Nephron progenitor cell (in vitro differentiated cells): ENCODE results near the gene LRRC45.

Experiments used
- DNase-seq: peaks from one replicate; pipeline ENCODE4 v3.0.0; 2021
- H3K27ac Mint-ChIP-seq: 2 replicates; pipeline ENCODE4 v1.8.0; 2021; ENCODE audit warnings: mild to moderate bottlenecking, moderate library complexity, mixed read lengths
- H3K27me3 Mint-ChIP-seq: 2 replicates; pipeline ENCODE4 v1.8.0; 2021; ENCODE audit warnings: mild to moderate bottlenecking, low read depth, mixed read lengths; ENCODE audit not compliant: poor library complexity
- H3K36me3 Mint-ChIP-seq: 2 replicates; pipeline ENCODE4 v1.8.0; 2021; ENCODE audit warnings: low read depth, mixed read lengths
- H3K4me1 Mint-ChIP-seq: 2 replicates; pipeline ENCODE4 v1.8.0; 2021; ENCODE audit warnings: mixed read lengths
- H3K4me3 Mint-ChIP-seq: 2 replicates; pipeline ENCODE4 v1.8.0; 2021; ENCODE audit warnings: mild to moderate bottlenecking, moderate library complexity, mixed read lengths
- H3K9me3 Mint-ChIP-seq: 2 replicates; pipeline ENCODE4 v1.8.0; 2021; ENCODE audit warnings: mild to moderate bottlenecking, moderate library complexity, mixed read lengths
- CTCF ChIP-seq: fragments of 200-600 bp; sonication (generic); IDR thresholded peaks from 2 replicates; pipeline ENCODE4 v1.5.0; 2021; ENCODE audit warnings: antibody characterized with exemption

Gene LRRC45

DNA sequence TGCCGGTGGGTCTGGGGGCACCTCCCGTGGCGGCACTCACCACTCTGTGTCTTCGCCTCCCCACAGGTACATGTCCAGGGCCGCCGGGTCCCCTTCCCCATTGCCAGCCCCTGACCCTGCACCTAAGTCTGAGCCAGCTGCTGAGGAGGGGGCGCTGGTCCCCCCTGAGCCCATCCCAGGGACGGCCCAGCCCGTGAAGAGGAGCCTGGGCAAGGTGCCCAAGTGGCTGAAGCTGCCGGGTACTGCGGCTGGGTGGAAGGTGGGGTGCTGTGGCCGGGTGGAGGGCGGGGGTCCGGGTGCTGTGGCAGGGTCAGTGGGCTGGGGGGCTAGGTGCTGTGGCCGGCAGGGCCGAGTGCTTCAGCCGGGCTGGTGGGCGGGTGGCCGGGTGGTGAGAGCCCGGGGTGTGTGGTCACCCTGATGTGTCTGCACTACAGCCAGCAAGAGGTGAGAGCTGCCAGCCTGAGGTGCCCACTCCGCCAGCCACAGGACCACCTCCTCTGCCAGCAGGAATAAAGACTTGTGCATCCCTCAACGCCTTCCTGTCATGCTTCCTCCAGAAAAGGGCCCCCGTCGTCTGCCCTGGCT, 6.1 kb upstream of the LRRC45 start:
- Mint-ChIP-seq H3K4me1 (peaks cover 38% of the 10 kb centered on the region), H3K36me3 (no peaks in the 10 kb centered on the region), H3K27me3 (no peaks in the 10 kb centered on the region), H3K4me3 (no peak overlapping the region), H3K27ac (no peak overlapping the region), H3K9me3 (no peaks in the 10 kb centered on the region)
- no peak for DNase-seq
- no peak for TF ChIP-seq CTCF

GRCh38 chr17:82017612-82018151, 5.4 kb upstream of the LRRC45 start:
- no peak for TF ChIP-seq CTCF
- H3K4me3 Mint-ChIP-seq, result no peak overlapping the region
- no peak for DNase-seq
- H3K27ac Mint-ChIP-seq, result no peak overlapping the region
- H3K27me3 Mint-ChIP-seq, result no peaks in the 10 kb centered on the region
- H3K36me3 Mint-ChIP-seq, result no peaks in the 10 kb centered on the region
- H3K4me1 Mint-ChIP-seq, result peaks cover 39% of the 10 kb centered on the region
- no peaks in the 10 kb centered on the region for H3K9me3 Mint-ChIP-seq

GRCh38 chr17:82018152-82018988, 4.7 kb upstream of the LRRC45 start:
- Mint-ChIP-seq H3K4me1 (peaks cover 33% of the 10 kb centered on the region), H3K27me3 (no peaks in the 10 kb centered on the region), H3K36me3 (no peaks in the 10 kb centered on the region), H3K9me3 (no peaks in the 10 kb centered on the region), H3K27ac (peak overlapping the region; percentile 93), H3K4me3 (no peak overlapping the region)
- DNase-seq, result no peak
- no peak for TF ChIP-seq CTCF

- DNase-seq, result no peak
- Mint-ChIP-seq H3K27me3 (no peaks in the 10 kb centered on the region), H3K36me3 (no peaks in the 10 kb centered on the region), H3K4me3 (no peak overlapping the region), H3K27ac (no peak overlapping the region), H3K9me3 (no peaks in the 10 kb centered on the region), H3K4me1 (peaks cover 32% of the 10 kb centered on the region)
- TF ChIP-seq CTCF, result no peak
These were observed 4.0 kb upstream of the LRRC45 start for GRCh38 chr17:82018989-82019689.

GRCh38 chr17:82019690-82020571, 3.2 kb upstream of the LRRC45 start:
- H3K36me3 Mint-ChIP-seq, result no peaks in the 10 kb centered on the region
- no peak overlapping the region for H3K4me3 Mint-ChIP-seq
- no peaks in the 10 kb centered on the region for H3K27me3 Mint-ChIP-seq
- no peaks in the 10 kb centered on the region for H3K9me3 Mint-ChIP-seq
- peak; percentile 75 for TF ChIP-seq CTCF
- peak; percentile 84 for DNase-seq
- no peak overlapping the region for H3K27ac Mint-ChIP-seq
- peaks cover 31% of the 10 kb centered on the region for H3K4me1 Mint-ChIP-seq
